PC-9 (cell line): ENCODE measurements around the gene ALOXE3. TPM values are rescaled to one million over a fixed set of nuclear protein-coding genes. Genes with fewer than 3 reads are reported as not detected.

Experiments used
- BruUV-seq: library from RNA; stranded (reverse); fragments of 400-500 nt; replicated peaks from 2 replicates; lab custom pipeline; 2021; lab: Mats Ljungman, UMichigan
- CTCF ChIA-PET: fragments of 300-600 bp; sonication (Branson Sonifier 250); formaldehyde crosslinking; loops from one replicate; lab custom pipeline; 2022; ENCODE audit warnings: antibody characterized with exemption; lab: Charles Lee
- POLR2A ChIA-PET: fragments of 300-600 bp; sonication (Branson Sonifier 250); formaldehyde crosslinking; loops from one replicate; lab custom pipeline; 2022; ENCODE audit warnings: antibody characterized with exemption; ENCODE audit not compliant: unreplicated experiment; lab: Charles Lee
- DNase-seq, 2 experiments: peaks; one replicate each; pipeline versions ENCODE4 v3.0.0 to v3.0.0-alpha.2; 2015 to 2022; ENCODE audit warnings: mixed read lengths in 1 of 2
- H2AFZ ChIP-seq: fragments of 200-600 bp; sonication (generic); 2 replicates; pipeline ENCODE4 v1.8.1; 2017; ENCODE audit warnings: antibody characterized with exemption
- H3F3A ChIP-seq: fragments of 200-600 bp; sonication (generic); 2 replicates; pipeline ENCODE4 v1.8.1; 2017; ENCODE audit warnings: antibody characterized with exemption, mild to moderate bottlenecking, low read depth; ENCODE audit not compliant: insufficient read depth
- H3K27ac ChIP-seq: fragments of 200-600 bp; sonication (generic); 2 replicates; pipeline ENCODE4 v1.6.1; 2016; ENCODE audit warnings: mixed run types
- H3K27me3 ChIP-seq: fragments of 200-600 bp; sonication (generic); 2 replicates; pipeline ENCODE4 v1.6.1; 2016; ENCODE audit warnings: low read depth, mixed run types; ENCODE audit not compliant: insufficient read depth
- H3K36me3 ChIP-seq: fragments of 200-600 bp; sonication (generic); 2 replicates; pipeline ENCODE4 v1.6.1; 2016; ENCODE audit warnings: low read depth, mixed run types
- H3K4me1 ChIP-seq: fragments of 200-600 bp; sonication (generic); replicated peaks from 2 replicates; pipeline ENCODE4 v1.6.1; 2016; ENCODE audit warnings: mixed run types; ENCODE audit not compliant: insufficient read depth
- H3K4me2 ChIP-seq: fragments of 200-600 bp; sonication (generic); 2 replicates; pipeline ENCODE4 v1.6.1; 2017; ENCODE audit warnings: mixed run types
- H3K4me3 ChIP-seq: fragments of 200-600 bp; sonication (generic); 2 replicates; pipeline ENCODE4 v1.6.1; 2016; ENCODE audit warnings: mixed run types
- H3K79me2 ChIP-seq: fragments of 200-600 bp; sonication (generic); 2 replicates; pipeline ENCODE4 v1.6.1; 2017; ENCODE audit warnings: low read depth, mixed run types
- H3K9me2 ChIP-seq: fragments of 200-600 bp; sonication (generic); 2 replicates; pipeline ENCODE4 v1.8.1; 2017; ENCODE audit warnings: mild to moderate bottlenecking; ENCODE audit not compliant: insufficient read depth
- H3K9me3 ChIP-seq: fragments of 200-600 bp; sonication (generic); 2 replicates; pipeline ENCODE4 v1.8.1; 2016; ENCODE audit warnings: low read depth; ENCODE audit not compliant: insufficient read depth
- H4K20me1 ChIP-seq: fragments of 200-600 bp; sonication (generic); 2 replicates; pipeline ENCODE4 v1.8.1; 2017; ENCODE audit not compliant: insufficient read depth
- CTCF ChIP-seq: fragments of 200-600 bp; sonication (generic); conservative IDR thresholded peaks from 2 replicates; pipeline ENCODE4 v1.6.1; 2017; ENCODE audit warnings: mixed run types, antibody characterized with exemption, mild to moderate bottlenecking, moderate library complexity
- EZH2 ChIP-seq: fragments of 200-600 bp; sonication (generic); IDR thresholded peaks from 2 replicates; pipeline ENCODE4 v1.8.0; 2017; ENCODE audit warnings: antibody characterized with exemption, low read depth
- intact Hi-C: fragments of 100-400 bp; cut with micrococcal nuclease; formaldehyde crosslinking; loops from one replicate; pipeline ENCODE4 v1.10.0; 2022; ENCODE audit not compliant: unreplicated experiment
- total RNA-seq: library from RNA; stranded (reverse); gene quantifications from 2 replicates; pipeline ENCODE4 v1.2.3, GENCODE V29; 2021

ALOXE3 gene
- total RNA-seq, 1 experiment from 2014 or later, result 1.4 TPM

- POLR2A ChIA-PET, result interaction anchor here (0.5 to 1.3 kb wide), 4 partner anchors 36 to 1430 kb away, joined by 3 to 4 read pairs (median 4); partner anchors contain the start of gene NDEL1
- intact Hi-C loops, result loop anchor here (1.0 to 5.0 kb wide), 9 partner anchors 18 to 373 kb away; partner anchors contain the start of gene RPL26
- no peaks in the 10 kb centered on the region for H3K36me3 ChIP-seq
Observed at GRCh38 chr17:8119581-8120519, 1.5 kb upstream of the ALOXE3 start.

GRCh38 chr17:8118769-8119580, 661 bp upstream of the ALOXE3 start:
- POLR2A ChIA-PET, result interaction anchor here (0.6 to 1.3 kb wide), 4 partner anchors 25 to 1431 kb away, joined by 3 to 4 read pairs (median 4); no protein-coding TSS in a partner anchor
- intact Hi-C loops, result loop anchor here (1.0 to 5.0 kb wide), 6 partner anchors 38 to 372 kb away; partner anchors contain the start of gene RPL26
- BruUV-seq, result no TSS peak

More at GRCh38 chr17:8119581-8120519, 1.5 kb upstream of the ALOXE3 start:
- Histone ChIP-seq H3K9me2 (no peaks in the 10 kb centered on the region), H3K4me1 (peaks cover 18% of the 10 kb centered on the region), H3K27me3 (no peaks in the 10 kb centered on the region), H4K20me1 (peaks cover 5% of the 10 kb centered on the region; the same call in 1 of the 2 replicates), H3K4me3 (peak overlapping the region; percentile 87), H3F3A (peaks cover 30% of the 10 kb centered on the region), H3K4me2 (peak overlapping the region; percentile 95), H3K27ac (peak overlapping the region; percentile 87), H3K79me2 (no peaks in the 10 kb centered on the region), H2AFZ (peak overlapping the region; percentile 73), H3K9me3 (no peaks in the 10 kb centered on the region)
- DNase-seq, result peak; percentile 81 to 93
- TF ChIP-seq CTCF (no peak), EZH2 (no peak)
- BruUV-seq, result no TSS peak
- CTCF ChIA-PET, result interaction anchor here (0.6 to 2.1 kb wide), 6 partner anchors 18 to 102 kb away, joined by 3 to 8 read pairs (median 4); partner anchors contain the start of gene AURKB

More at GRCh38 chr17:8118769-8119580, 661 bp upstream of the ALOXE3 start:
- Histone ChIP-seq H3K4me1 (peaks cover 11% of the 10 kb centered on the region), H3K27ac (peak overlapping the region; percentile 87), H3K4me2 (peak overlapping the region; percentile 95), H4K20me1 (peaks cover 5% of the 10 kb centered on the region; the same call in 1 of the 2 replicates), H3F3A (peaks cover 30% of the 10 kb centered on the region), H2AFZ (peak overlapping the region; percentile 72), H3K36me3 (no peaks in the 10 kb centered on the region), H3K4me3 (peak overlapping the region; percentile 87), H3K9me3 (no peaks in the 10 kb centered on the region), H3K27me3 (no peaks in the 10 kb centered on the region), H3K79me2 (no peaks in the 10 kb centered on the region), H3K9me2 (no peaks in the 10 kb centered on the region)
- peak; percentile 74 for TF ChIP-seq CTCF
- no peak for TF ChIP-seq EZH2
- peak; percentile 67 to 87 for DNase-seq
- CTCF ChIA-PET, result interaction anchor here (0.6 to 2.1 kb wide), 7 partner anchors 19 to 716 kb away, joined by 3 to 8 read pairs (median 4); partner anchors contain the start of gene AURKB
